Panc1 (cell line): ENCODE results near the gene LRRC25. TPM values are rescaled to one million over a fixed set of nuclear protein-coding genes. Genes with fewer than 3 reads are reported as not detected.

Experiments
- ATAC-seq: fragments of 200-7000 bp; cut with Tn5 transposase; 2 replicates; pipeline ENCODE4 v1.9.1; 2020; ENCODE audit warnings: mild to moderate bottlenecking, moderate library complexity
- BruUV-seq: library from RNA; stranded (reverse); fragments of 400-500 nt; replicated peaks from 2 replicates; lab custom pipeline; 2021; lab: Mats Ljungman, UMichigan
- CTCF ChIA-PET: fragments of 300-600 bp; sonication (Branson Sonifier 250); formaldehyde crosslinking; loops from one replicate; lab custom pipeline; 2022; ENCODE audit warnings: antibody characterized with exemption; lab: Charles Lee
- POLR2A ChIA-PET: fragments of 300-600 bp; sonication (Branson Sonifier 250); formaldehyde crosslinking; loops from one replicate; lab custom pipeline; 2022; ENCODE audit warnings: antibody characterized with exemption; lab: Charles Lee
- DNase-seq: peaks from one replicate; pipeline ENCODE4 v3.0.0-alpha.2; 2010; ENCODE audit warnings: low read depth, low spot score
- H3K27ac ChIP-seq: 2 replicates; pipeline ENCODE4 v1.5.1; 2011; ENCODE audit warnings: mild to moderate bottlenecking, low read length, inconsistent platforms
- H3K27me3 ChIP-seq: fragments of 200-500 bp; sonication (Bioruptor generic); 2 replicates; pipeline ENCODE4 v1.6.0; 2014; ENCODE audit warnings: low read length, inconsistent platforms; ENCODE audit not compliant: control insufficient read depth, insufficient read depth
- H3K36me3 ChIP-seq: fragments of 200-500 bp; sonication (Bioruptor generic); 2 replicates; pipeline ENCODE4 v1.5.1; 2014; ENCODE audit warnings: inconsistent platforms, mild to moderate bottlenecking, low read length, moderate library complexity; ENCODE audit not compliant: control insufficient read depth, insufficient read depth
- H3K4me1 ChIP-seq: 2 replicates; pipeline ENCODE4 v1.5.1; 2011; ENCODE audit warnings: inconsistent platforms, mild to moderate bottlenecking, low read length, moderate library complexity; ENCODE audit not compliant: control insufficient read depth, insufficient read depth
- H3K4me3 ChIP-seq, 2 experiments: 2 replicates each; pipeline ENCODE4 v1.5.1; 2011 to 2012; ENCODE audit warnings: low read depth in 2 of 2, low read length in 2 of 2, mild to moderate bottlenecking in 2 of 2, inconsistent platforms in 1 of 2, moderate library complexity in 1 of 2
- H3K9me3 ChIP-seq: fragments of 200-500 bp; sonication (Bioruptor generic); 2 replicates; pipeline ENCODE4 v1.5.1; 2014; ENCODE audit warnings: low read depth, mild to moderate bottlenecking, inconsistent platforms, low read length, moderate library complexity; ENCODE audit not compliant: control insufficient read depth, insufficient read depth
- POLR2AphosphoS5 ChIP-seq: IDR thresholded peaks from 2 replicates; pipeline ENCODE4 v1.6.1; 2012; ENCODE audit warnings: mild to moderate bottlenecking, low read depth, low read length, moderate library complexity
- SIN3A ChIP-seq: IDR thresholded peaks from 2 replicates; pipeline ENCODE4 v1.6.1; 2012; ENCODE audit warnings: low read depth, mild to moderate bottlenecking, low read length, moderate library complexity, borderline replicate concordance; ENCODE audit not compliant: insufficient read depth
- TCF7L2 ChIP-seq: IDR thresholded peaks from 2 replicates; pipeline ENCODE4 v1.6.1; 2011; ENCODE audit warnings: mild to moderate bottlenecking, low read depth, low read length, inconsistent platforms
- in situ Hi-C: cut with HindIII; loops from 2 replicates; pipeline ENCODE4 v1.10.0; 2016; ENCODE audit warnings: low sequenced_read_pairs, low pct_unique_long_range_greater_than_20kb
- intact Hi-C: fragments of 100-400 bp; cut with micrococcal nuclease; formaldehyde crosslinking; loops from one replicate; pipeline ENCODE4 v1.10.0; 2022; ENCODE audit not compliant: unreplicated experiment
- total RNA-seq: library from RNA; stranded (reverse); gene quantifications from one replicate; pipeline ENCODE4 v1.2.1, GENCODE V29; 2021; ENCODE audit not compliant: unreplicated experiment
- TF ChIP-seq, protein P1 (sequence below): fragments of 450-650 bp; IDR thresholded peaks from 2 replicates; pipeline ENCODE4 v1.5.1; 2017; ENCODE audit warnings: mild to moderate bottlenecking
- TF ChIP-seq, protein P2 (sequence below), 2 experiments: IDR thresholded peaks; 2 replicates each; pipeline ENCODE4 v1.6.1; 2011 to 2012; ENCODE audit warnings: low read depth in 2 of 2, control low read depth in 1 of 2, low read length in 1 of 2, mild to moderate bottlenecking in 1 of 2, moderate library complexity in 1 of 2; ENCODE audit not compliant: insufficient read depth in 1 of 2

LRRC25 gene
- total RNA-seq, 1 experiment from 2014 or later = 0.15 TPM

DNA sequence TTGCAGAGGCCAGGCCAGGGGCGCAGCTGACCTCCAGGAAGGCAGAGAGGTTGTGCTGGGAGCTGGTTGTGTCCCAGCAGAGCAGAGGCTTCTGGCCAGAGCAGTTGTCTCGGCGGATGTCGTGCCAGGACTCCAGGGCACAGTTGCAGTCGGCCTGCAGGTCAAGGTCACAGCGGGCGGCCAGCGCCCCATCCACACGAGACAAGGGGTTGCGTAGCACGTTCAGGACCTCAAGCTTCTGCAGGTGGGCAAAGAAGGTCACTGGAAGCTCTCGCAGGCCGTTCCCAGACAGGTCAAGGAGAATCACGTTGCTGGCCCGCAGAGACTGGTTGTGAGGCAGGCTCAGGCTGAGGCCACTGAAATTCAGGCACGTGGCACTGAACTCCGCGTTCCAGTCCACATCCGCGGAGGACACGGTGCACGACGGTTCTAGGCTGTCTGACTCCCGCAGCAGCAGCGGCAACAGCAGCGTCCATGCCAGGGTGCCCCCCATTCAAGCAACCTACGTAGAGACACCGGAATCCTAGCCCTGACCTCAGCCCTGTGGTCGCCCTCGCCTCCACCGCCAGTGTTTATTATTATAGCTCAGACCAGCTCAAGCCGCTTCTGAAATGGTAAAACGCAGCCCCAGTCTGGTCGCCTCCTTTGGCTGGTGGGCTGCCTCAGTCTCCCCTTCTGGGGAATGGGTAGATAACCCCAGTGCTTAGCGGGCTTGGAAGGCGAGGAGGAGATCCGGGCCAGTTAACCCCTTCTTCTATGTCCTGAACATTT is 766 bp downstream of the LRRC25 start:
- Histone ChIP-seq H3K9me3 (no peaks in the 10 kb centered on the region), H3K27ac (no peak overlapping the region), H3K4me3 (no peak overlapping the region), H3K4me1 (peaks cover 3% of the 10 kb centered on the region), H3K27me3 (no peaks in the 10 kb centered on the region), H3K36me3 (no peaks in the 10 kb centered on the region)
- intact Hi-C loops = loop anchor here (10.0 kb wide), 1 partner anchor 1092 kb away; the partner anchor contains the start of genes ABHD8, DDA1 and MRPL34
- TF ChIP-seq, protein P1, sequence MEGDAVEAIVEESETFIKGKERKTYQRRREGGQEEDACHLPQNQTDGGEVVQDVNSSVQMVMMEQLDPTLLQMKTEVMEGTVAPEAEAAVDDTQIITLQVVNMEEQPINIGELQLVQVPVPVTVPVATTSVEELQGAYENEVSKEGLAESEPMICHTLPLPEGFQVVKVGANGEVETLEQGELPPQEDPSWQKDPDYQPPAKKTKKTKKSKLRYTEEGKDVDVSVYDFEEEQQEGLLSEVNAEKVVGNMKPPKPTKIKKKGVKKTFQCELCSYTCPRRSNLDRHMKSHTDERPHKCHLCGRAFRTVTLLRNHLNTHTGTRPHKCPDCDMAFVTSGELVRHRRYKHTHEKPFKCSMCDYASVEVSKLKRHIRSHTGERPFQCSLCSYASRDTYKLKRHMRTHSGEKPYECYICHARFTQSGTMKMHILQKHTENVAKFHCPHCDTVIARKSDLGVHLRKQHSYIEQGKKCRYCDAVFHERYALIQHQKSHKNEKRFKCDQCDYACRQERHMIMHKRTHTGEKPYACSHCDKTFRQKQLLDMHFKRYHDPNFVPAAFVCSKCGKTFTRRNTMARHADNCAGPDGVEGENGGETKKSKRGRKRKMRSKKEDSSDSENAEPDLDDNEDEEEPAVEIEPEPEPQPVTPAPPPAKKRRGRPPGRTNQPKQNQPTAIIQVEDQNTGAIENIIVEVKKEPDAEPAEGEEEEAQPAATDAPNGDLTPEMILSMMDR = no peak
- TF ChIP-seq, protein P2, sequence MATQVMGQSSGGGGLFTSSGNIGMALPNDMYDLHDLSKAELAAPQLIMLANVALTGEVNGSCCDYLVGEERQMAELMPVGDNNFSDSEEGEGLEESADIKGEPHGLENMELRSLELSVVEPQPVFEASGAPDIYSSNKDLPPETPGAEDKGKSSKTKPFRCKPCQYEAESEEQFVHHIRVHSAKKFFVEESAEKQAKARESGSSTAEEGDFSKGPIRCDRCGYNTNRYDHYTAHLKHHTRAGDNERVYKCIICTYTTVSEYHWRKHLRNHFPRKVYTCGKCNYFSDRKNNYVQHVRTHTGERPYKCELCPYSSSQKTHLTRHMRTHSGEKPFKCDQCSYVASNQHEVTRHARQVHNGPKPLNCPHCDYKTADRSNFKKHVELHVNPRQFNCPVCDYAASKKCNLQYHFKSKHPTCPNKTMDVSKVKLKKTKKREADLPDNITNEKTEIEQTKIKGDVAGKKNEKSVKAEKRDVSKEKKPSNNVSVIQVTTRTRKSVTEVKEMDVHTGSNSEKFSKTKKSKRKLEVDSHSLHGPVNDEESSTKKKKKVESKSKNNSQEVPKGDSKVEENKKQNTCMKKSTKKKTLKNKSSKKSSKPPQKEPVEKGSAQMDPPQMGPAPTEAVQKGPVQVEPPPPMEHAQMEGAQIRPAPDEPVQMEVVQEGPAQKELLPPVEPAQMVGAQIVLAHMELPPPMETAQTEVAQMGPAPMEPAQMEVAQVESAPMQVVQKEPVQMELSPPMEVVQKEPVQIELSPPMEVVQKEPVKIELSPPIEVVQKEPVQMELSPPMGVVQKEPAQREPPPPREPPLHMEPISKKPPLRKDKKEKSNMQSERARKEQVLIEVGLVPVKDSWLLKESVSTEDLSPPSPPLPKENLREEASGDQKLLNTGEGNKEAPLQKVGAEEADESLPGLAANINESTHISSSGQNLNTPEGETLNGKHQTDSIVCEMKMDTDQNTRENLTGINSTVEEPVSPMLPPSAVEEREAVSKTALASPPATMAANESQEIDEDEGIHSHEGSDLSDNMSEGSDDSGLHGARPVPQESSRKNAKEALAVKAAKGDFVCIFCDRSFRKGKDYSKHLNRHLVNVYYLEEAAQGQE (IDR thresholded peaks at IDR 0.05; ENCODE audit: insufficient read depth in 1 of 2, low read depth in 2 of 2, low read length in 1 of 2) = no peak
- no peak for TF ChIP-seq TCF7L2
- no peak for TF ChIP-seq SIN3A
- TF ChIP-seq POLR2AphosphoS5 = no peak
- no peak for ATAC-seq
- ChIA-PET POLR2A (no interaction called here), CTCF (no interaction called here)
- no peak for DNase-seq
- no TSS peak for BruUV-seq
- in situ Hi-C loops = no loop called here

DNA sequence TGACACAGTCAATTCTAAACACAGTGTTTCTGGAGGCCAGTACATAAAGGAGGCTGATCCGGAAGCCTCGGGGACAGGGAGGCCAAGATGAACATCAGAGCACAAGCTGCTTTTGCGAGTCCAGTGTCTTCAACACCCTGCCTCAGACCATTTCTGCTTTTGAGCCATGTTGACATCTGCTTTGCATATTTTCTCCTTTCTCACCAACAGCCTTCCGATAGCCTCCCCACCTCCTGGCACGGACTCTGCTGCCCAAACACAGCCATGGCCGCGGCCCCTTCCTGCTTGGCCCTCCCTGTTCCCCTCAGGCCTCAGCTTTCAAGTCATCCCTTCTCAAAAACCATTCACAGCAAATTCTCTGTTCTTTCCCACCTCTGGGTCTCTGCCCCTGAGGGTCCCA is 3.6 kb downstream of the LRRC25 start:
- no peak for DNase-seq
- Histone ChIP-seq H3K27me3 (no peaks in the 10 kb centered on the region), H3K4me3 (no peak overlapping the region), H3K27ac (no peak overlapping the region), H3K9me3 (no peaks in the 10 kb centered on the region), H3K4me1 (peaks cover 3% of the 10 kb centered on the region), H3K36me3 (no peaks in the 10 kb centered on the region)
- ChIA-PET POLR2A (no interaction called here), CTCF (no interaction called here)
- no TSS peak for BruUV-seq
- intact Hi-C loops (loop anchor here (10.0 kb wide), 1 partner anchor 1089 kb away; the partner anchor contains the start of genes ABHD8, DDA1 and MRPL34), in situ Hi-C loops (no loop called here)
- ATAC-seq = no peak
- TF ChIP-seq, protein P2 (IDR thresholded peaks at IDR 0.05; ENCODE audit: insufficient read depth in 1 of 2, low read depth in 2 of 2, low read length in 1 of 2) = no peak
- TF ChIP-seq, protein P1 = no peak
- TF ChIP-seq TCF7L2 (no peak), POLR2AphosphoS5 (no peak), SIN3A (no peak)
